Osteocyte (in vitro differentiated cells): ENCODE data around the gene MLX. TPM values are rescaled to one million over a fixed set of nuclear protein-coding genes. Genes with fewer than 3 reads are reported as not detected.

Experiments
- DNase-seq: peaks from one replicate; pipeline ENCODE4 v3.0.0; 2021; ENCODE audit warnings: mixed read lengths; ENCODE audit not compliant: unreplicated experiment; ENCODE audit errors: extremely low spot score
- H3K27ac Mint-ChIP-seq: one replicate; pipeline ENCODE4 v1.8.0; 2021; ENCODE audit warnings: mild to moderate bottlenecking, mixed read lengths; ENCODE audit not compliant: unreplicated experiment
- H3K27me3 Mint-ChIP-seq: one replicate; pipeline ENCODE4 v1.8.0; 2021; ENCODE audit warnings: mixed read lengths; ENCODE audit not compliant: unreplicated experiment
- H3K36me3 Mint-ChIP-seq: one replicate; pipeline ENCODE4 v1.8.0; 2021; ENCODE audit warnings: mixed read lengths; ENCODE audit not compliant: unreplicated experiment
- H3K4me1 Mint-ChIP-seq: one replicate; pipeline ENCODE4 v1.8.0; 2021; ENCODE audit warnings: mixed read lengths; ENCODE audit not compliant: unreplicated experiment
- H3K4me3 Mint-ChIP-seq: one replicate; pipeline ENCODE4 v1.8.0; 2021; ENCODE audit warnings: mild to moderate bottlenecking, moderate library complexity, mixed read lengths; ENCODE audit not compliant: unreplicated experiment
- H3K9me3 Mint-ChIP-seq: one replicate; pipeline ENCODE4 v1.8.0; 2021; ENCODE audit warnings: mixed read lengths; ENCODE audit not compliant: unreplicated experiment
- total RNA-seq: library from RNA; stranded (reverse); gene quantifications from 2 replicates; pipeline ENCODE4 v1.2.1, GENCODE V29; 2021
- TF ChIP-seq, protein P1 (sequence below): fragments of 200-600 bp; sonication (generic); IDR thresholded peaks from 2 replicates; pipeline ENCODE4 v1.5.0; 2021; ENCODE audit warnings: antibody characterized with exemption, mild to moderate bottlenecking, moderate library complexity

Gene MLX
- total RNA-seq, 1 donor from 2014 or later, result 34.6 TPM

DNA sequence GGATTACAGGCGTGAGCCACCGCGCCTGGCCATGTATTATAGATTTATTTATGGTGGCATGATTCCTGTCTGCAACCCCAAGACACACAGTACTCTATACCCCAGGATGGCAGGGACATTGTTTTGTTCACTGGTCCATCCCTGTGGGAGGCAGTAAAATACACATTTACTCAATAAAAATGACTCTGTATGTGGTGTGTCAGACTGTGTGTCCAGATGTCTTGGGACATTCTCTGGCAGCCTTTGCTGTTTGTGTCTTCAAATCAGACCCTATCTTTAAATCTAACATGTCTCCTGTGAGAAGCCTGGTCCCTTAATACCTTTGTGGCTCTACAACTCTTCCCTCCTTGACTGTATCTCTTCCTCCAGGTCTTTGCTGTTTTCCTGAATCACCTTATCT, 6.7 kb upstream of the MLX start:
- H3K4me3 Mint-ChIP-seq, result no peak overlapping the region

DNA sequence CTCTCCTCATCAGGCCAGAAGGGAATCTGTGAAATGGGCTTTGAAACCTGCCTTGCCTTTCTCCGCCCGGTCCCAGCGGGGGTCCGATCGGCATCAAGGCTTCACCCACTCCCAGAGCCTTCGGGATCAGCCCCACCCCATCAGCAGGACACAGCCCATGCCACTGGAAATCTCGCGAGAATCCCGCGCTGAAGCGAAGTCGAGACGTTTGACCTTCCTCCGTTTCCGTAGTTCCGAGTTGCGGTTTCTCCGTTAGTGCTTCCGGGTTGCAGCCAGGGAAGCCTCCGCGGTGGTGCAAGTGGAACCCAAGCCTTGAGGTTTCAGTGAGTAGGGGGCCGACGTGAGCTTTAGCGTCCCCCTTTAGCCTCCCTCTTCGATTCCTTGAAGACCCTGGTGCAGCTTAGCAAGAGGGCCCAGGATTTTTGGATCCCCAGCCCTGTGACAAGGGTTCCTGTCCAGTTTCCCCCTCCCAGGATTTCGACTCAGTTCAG, 5.0 kb upstream of the MLX start, which contains the start of gene COASY:
TSS of gene COASY (plus strand) at position 252 of the 491 bp plus-strand sequence. CDS start 475 bp downstream, outside the sequence.
- Mint-ChIP-seq H3K4me3 (peak within 1 kb of the TSS; percentile 88), H3K27me3 (no peaks in the 10 kb centered on the region), H3K27ac (peak within 1 kb of the TSS; percentile 96), H3K9me3 (no peaks in the 10 kb centered on the region), H3K4me1 (peaks cover 38% of the 10 kb centered on the region), H3K36me3 (no peaks in the 10 kb centered on the region)
- TF ChIP-seq, protein P1, sequence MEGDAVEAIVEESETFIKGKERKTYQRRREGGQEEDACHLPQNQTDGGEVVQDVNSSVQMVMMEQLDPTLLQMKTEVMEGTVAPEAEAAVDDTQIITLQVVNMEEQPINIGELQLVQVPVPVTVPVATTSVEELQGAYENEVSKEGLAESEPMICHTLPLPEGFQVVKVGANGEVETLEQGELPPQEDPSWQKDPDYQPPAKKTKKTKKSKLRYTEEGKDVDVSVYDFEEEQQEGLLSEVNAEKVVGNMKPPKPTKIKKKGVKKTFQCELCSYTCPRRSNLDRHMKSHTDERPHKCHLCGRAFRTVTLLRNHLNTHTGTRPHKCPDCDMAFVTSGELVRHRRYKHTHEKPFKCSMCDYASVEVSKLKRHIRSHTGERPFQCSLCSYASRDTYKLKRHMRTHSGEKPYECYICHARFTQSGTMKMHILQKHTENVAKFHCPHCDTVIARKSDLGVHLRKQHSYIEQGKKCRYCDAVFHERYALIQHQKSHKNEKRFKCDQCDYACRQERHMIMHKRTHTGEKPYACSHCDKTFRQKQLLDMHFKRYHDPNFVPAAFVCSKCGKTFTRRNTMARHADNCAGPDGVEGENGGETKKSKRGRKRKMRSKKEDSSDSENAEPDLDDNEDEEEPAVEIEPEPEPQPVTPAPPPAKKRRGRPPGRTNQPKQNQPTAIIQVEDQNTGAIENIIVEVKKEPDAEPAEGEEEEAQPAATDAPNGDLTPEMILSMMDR, result no peak
- peak; percentile 98 for DNase-seq

More for the DNA sequence above, 6.7 kb upstream of the MLX start:
- Mint-ChIP-seq H3K4me1 (peaks cover 39% of the 10 kb centered on the region), H3K9me3 (no peaks in the 10 kb centered on the region), H3K27ac (peak overlapping the region; percentile 11), H3K27me3 (no peaks in the 10 kb centered on the region), H3K36me3 (no peaks in the 10 kb centered on the region)
- DNase-seq, result no peak
- TF ChIP-seq, protein P1, result no peak

GRCh38 chr17:42562388-42563142, 4.3 kb upstream of the MLX start:
- Mint-ChIP-seq H3K36me3 (no peaks in the 10 kb centered on the region), H3K4me1 (peaks cover 39% of the 10 kb centered on the region), H3K27ac (peak overlapping the region; percentile 96), H3K9me3 (no peaks in the 10 kb centered on the region), H3K4me3 (peak overlapping the region; percentile 88), H3K27me3 (no peaks in the 10 kb centered on the region)
- TF ChIP-seq, protein P1, result no peak
- no peak for DNase-seq

- Mint-ChIP-seq H3K27me3 (no peaks in the 10 kb centered on the region), H3K9me3 (no peaks in the 10 kb centered on the region), H3K27ac (peak overlapping the region; percentile 27), H3K4me3 (peak overlapping the region; percentile 88), H3K4me1 (peaks cover 43% of the 10 kb centered on the region), H3K36me3 (peaks cover 2% of the 10 kb centered on the region)
- no peak for DNase-seq
- TF ChIP-seq, protein P1, result no peak
Measured at GRCh38 chr17:42563143-42563509, 3.8 kb upstream of the MLX start.

DNA sequence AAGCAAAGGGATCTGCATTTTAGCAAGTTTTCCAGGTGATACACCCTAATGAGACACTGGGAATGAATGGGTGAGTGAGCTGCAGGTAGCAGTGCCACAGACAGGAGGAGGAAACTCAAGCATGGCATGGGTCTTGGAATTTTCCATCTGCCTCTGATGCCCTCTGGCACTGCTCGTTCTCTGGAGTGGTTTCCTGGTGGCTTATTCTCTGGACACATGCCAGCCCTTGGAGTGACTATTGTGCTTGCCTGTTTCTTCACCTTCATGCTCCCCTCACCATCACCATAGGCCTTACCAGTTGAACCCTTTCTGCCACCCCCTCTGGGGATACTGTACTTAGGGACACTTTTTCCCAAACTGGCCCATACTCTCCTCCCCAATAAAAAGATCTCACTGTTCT, 3.4 kb upstream of the MLX start:
- Mint-ChIP-seq H3K4me1 (peaks cover 43% of the 10 kb centered on the region), H3K9me3 (no peaks in the 10 kb centered on the region), H3K27me3 (no peaks in the 10 kb centered on the region), H3K27ac (peak overlapping the region; percentile 65), H3K36me3 (peaks cover 2% of the 10 kb centered on the region), H3K4me3 (peak overlapping the region; percentile 88)
- DNase-seq, result no peak
- TF ChIP-seq, protein P1, result no peak
